ENCODE measurements around the gene ST6GAL2.

Gene ST6GAL2

GRCh38 chr2:106825161-106825560 lies 60.8 kb downstream of the ST6GAL2 start:
- Histone ChIP-seq H3K36me3 (ENCODE audit: control insufficient read depth in 2 of 2, insufficient read depth in 2 of 2, low read length in 2 of 2) (no peaks in the 10 kb centered on the region), H3K9me3 (ENCODE audit: control insufficient read depth in 2 of 2, low read length in 2 of 2) (peaks cover 0 to 4% of the 10 kb centered on the region in 2 donors), H3K9ac (ENCODE audit: low read length in 2 of 2) (no peak overlapping the region), H3K4me3 (ENCODE audit: low read length in 2 of 2) (no peak overlapping the region), H3K4me1 (ENCODE audit: control insufficient read depth, insufficient read depth, low read length) (no peaks in the 10 kb centered on the region), H3K27me3 (ENCODE audit: control insufficient read depth in 1 of 2, insufficient read depth in 2 of 2, low read length in 2 of 2) (no peaks in the 10 kb centered on the region), H3K27ac (ENCODE audit: low read length) (no peak overlapping the region)

DNA sequence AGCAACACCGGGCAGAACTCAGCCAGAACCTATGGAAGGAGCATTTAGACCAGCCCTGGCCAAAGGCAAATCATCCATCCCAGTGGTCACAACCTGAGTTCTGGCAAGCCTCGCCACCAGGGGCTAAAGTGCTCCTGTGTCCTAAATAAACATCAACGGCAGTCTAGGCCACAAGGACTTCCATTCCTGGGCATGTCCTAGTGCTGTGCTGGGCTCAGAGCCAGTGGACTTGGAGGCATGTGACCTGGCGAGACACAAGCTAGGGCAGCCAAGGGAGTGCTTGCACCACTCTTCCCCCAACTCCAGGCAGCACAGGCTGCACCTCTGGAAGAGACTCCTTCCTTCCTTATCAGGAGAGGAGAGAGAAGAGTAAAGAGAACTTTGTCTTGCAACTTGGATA lies 69.0 kb downstream of the ST6GAL2 start:
- Histone ChIP-seq H3K9ac (ENCODE audit: low read length in 2 of 2) (no peak overlapping the region), H3K4me1 (ENCODE audit: control insufficient read depth, insufficient read depth, low read length) (no peaks in the 10 kb centered on the region), H3K9me3 (ENCODE audit: control insufficient read depth in 2 of 2, low read length in 2 of 2) (no peaks in the 10 kb centered on the region), H3K4me3 (ENCODE audit: low read length in 2 of 2) (no peak overlapping the region), H3K27me3 (ENCODE audit: control insufficient read depth in 1 of 2, insufficient read depth in 2 of 2, low read length in 2 of 2) (no peaks in the 10 kb centered on the region), H3K36me3 (ENCODE audit: control insufficient read depth in 2 of 2, insufficient read depth in 2 of 2, low read length in 2 of 2) (peaks cover 0 to under 1% of the 10 kb centered on the region in 2 donors), H3K27ac (ENCODE audit: low read length) (no peak overlapping the region)

DNA sequence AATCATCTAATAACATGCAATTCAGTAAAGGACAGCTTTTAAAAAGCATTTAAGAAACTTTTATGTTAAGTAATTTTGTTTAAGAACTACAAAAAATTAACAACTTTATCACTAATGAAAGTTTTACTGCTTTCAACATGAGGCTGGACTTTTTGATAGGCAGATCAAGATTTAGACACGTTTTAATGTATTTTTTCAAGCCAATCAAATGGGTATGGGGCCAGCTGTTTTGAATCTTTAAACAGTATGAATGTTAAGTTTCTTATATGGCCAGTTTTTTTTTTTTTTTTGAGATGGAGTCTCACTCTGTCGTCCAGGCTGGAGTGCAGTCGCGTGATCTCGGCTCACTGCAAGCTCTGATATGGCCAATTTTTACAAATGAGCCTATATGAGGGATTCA lies 73.1 kb downstream of the ST6GAL2 start:
- H3K9ac ChIP-seq (ENCODE audit: low read length in 2 of 2), result no peak overlapping the region
- H3K36me3 ChIP-seq (ENCODE audit: control insufficient read depth in 2 of 2, insufficient read depth in 2 of 2, low read length in 2 of 2), result peaks cover 0 to 2% of the 10 kb centered on the region in 2 donors
- no peaks in the 10 kb centered on the region for H3K9me3 ChIP-seq (ENCODE audit: control insufficient read depth in 2 of 2, low read length in 2 of 2)
- H3K27ac ChIP-seq (ENCODE audit: low read length), result no peak overlapping the region
- no peaks in the 10 kb centered on the region for H3K4me1 ChIP-seq (ENCODE audit: control insufficient read depth, insufficient read depth, low read length)
- H3K27me3 ChIP-seq (ENCODE audit: control insufficient read depth in 1 of 2, insufficient read depth in 2 of 2, low read length in 2 of 2), result no peaks in the 10 kb centered on the region
- H3K4me3 ChIP-seq (ENCODE audit: low read length in 2 of 2), result no peak overlapping the region

DNA sequence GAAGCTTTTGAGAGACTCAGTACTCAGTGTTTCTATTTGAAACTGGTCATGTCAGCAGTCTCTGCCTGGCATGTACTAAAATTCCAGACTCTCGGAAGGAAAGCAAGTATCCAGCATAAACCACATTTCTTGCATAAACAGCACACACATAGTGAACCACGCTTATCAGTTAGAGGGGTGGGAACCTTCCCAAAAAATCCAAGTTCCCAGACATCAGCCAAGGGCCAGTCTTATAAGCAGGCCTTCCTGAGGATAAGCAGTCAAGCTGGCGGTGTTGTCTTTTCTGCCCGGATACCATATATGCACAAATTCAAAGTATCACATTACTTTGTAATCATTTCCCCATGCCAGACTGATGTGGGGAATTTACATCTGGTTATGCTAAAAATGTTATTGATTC lies 73.6 kb downstream of the ST6GAL2 start:
- Histone ChIP-seq H3K4me3 (ENCODE audit: low read length in 2 of 2) (no peak overlapping the region), H3K9me3 (ENCODE audit: control insufficient read depth in 2 of 2, low read length in 2 of 2) (no peaks in the 10 kb centered on the region), H3K27me3 (ENCODE audit: control insufficient read depth in 1 of 2, insufficient read depth in 2 of 2, low read length in 2 of 2) (no peaks in the 10 kb centered on the region), H3K36me3 (ENCODE audit: control insufficient read depth in 2 of 2, insufficient read depth in 2 of 2, low read length in 2 of 2) (peaks cover 0 to 2% of the 10 kb centered on the region in 2 donors), H3K27ac (ENCODE audit: low read length) (no peak overlapping the region), H3K9ac (ENCODE audit: low read length in 2 of 2) (no peak overlapping the region), H3K4me1 (ENCODE audit: control insufficient read depth, insufficient read depth, low read length) (no peaks in the 10 kb centered on the region)

GRCh38 chr2:106805716-106806115 lies 80.3 kb downstream of the ST6GAL2 start:
- no peak overlapping the region for H3K4me3 ChIP-seq (ENCODE audit: low read length in 2 of 2)
- no peaks in the 10 kb centered on the region for H3K9me3 ChIP-seq (ENCODE audit: control insufficient read depth in 2 of 2, low read length in 2 of 2)
- H3K27me3 ChIP-seq (ENCODE audit: control insufficient read depth in 1 of 2, insufficient read depth in 2 of 2, low read length in 2 of 2), result no peaks in the 10 kb centered on the region

DNA sequence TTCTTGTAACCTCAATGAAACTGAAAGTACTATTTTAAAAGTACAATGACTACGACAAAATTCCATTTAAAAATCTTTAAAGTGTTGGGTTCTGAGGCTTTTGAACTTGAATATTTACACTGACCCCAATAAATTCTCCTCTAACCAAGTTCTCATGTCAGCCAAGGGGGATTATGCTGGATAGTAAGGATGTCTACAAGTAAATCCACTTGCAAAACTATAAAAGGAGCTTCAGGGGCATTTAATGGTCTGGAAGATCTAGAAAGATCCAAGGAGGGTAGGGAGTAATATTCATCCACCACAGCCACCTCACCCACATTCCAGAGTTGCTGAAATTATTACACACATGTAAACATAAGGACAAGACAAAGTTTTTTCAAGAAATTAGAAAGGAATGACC lies 81.8 kb downstream of the ST6GAL2 start:
- H3K9me3 ChIP-seq (ENCODE audit: control insufficient read depth in 2 of 2, low read length in 2 of 2), result no peaks in the 10 kb centered on the region
- H3K36me3 ChIP-seq (ENCODE audit: control insufficient read depth in 2 of 2, insufficient read depth in 2 of 2, low read length in 2 of 2), result peaks cover 0 to 4% of the 10 kb centered on the region in 2 donors
- no peaks in the 10 kb centered on the region for H3K4me1 ChIP-seq (ENCODE audit: control insufficient read depth, insufficient read depth, low read length)
- no peak overlapping the region for H3K9ac ChIP-seq (ENCODE audit: low read length in 2 of 2)
- no peak overlapping the region for H3K4me3 ChIP-seq (ENCODE audit: low read length in 2 of 2)
- no peak overlapping the region for H3K27ac ChIP-seq (ENCODE audit: low read length)
- no peaks in the 10 kb centered on the region for H3K27me3 ChIP-seq (ENCODE audit: control insufficient read depth in 1 of 2, insufficient read depth in 2 of 2, low read length in 2 of 2)

More at GRCh38 chr2:106805716-106806115, 80.3 kb downstream of the ST6GAL2 start:
- Histone ChIP-seq H3K36me3 (ENCODE audit: control insufficient read depth in 2 of 2, insufficient read depth in 2 of 2, low read length in 2 of 2) (peaks cover 0 to 4% of the 10 kb centered on the region in 2 donors), H3K27ac (ENCODE audit: low read length) (no peak overlapping the region), H3K4me1 (ENCODE audit: control insufficient read depth, insufficient read depth, low read length) (no peaks in the 10 kb centered on the region), H3K9ac (ENCODE audit: low read length in 2 of 2) (no peak overlapping the region)

DNA sequence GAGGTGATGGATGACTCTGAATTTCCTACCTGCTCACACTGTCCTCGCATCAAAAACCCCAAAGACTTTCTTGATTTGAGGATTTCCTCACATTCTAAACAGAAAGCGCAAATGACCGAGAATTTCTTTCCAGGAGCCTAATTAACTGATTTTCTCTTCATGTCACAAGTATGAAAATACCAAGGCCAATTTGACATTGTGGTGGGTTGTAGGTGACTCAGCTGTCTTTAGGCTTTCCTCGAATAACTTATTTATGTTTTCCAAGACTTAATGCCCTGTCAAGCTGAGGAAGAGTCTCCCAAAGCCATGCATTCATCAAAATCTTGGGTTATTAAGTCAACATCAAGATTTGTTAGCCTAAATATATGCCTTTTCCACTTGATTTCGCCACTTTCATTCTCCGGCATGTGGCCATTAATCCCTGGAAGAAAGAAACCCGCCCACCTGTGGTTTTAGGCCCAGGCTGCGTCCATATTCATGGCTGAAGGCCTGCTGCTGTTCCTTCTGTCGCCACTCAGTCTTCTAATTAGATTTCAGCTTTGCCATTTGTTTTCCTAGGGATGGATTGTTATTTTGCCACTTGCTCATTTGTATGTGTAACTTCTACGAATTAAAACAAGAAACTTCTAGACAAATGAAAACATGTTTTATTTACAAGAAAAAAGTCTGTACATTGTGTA lies 84.9 kb downstream of the ST6GAL2 start:
- Histone ChIP-seq H3K4me3 (ENCODE audit: low read length in 2 of 2) (no peak overlapping the region), H3K27ac (ENCODE audit: low read length) (no peak overlapping the region)

DNA sequence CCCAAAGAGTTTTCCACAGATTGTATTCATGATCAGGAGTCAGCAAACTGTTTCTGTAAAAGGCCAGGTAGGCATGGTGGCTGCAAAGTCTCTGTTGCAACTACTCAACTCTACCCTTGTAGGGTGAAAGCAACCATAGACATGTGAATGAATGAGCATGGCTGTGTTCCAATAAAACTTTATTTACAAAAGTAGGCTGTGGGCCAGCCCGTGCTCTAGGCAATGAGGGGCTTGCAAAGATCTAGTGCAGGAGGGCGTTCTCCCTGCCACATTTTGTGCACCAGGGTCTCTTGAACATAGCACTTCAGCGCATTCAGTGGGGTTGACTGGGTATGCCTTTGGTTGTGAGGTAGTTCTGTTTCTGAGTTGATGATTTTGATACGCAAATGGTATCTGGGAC lies 85.8 kb downstream of the ST6GAL2 start:
- Histone ChIP-seq H3K4me3 (ENCODE audit: low read length in 2 of 2) (no peak overlapping the region), H3K4me1 (ENCODE audit: control insufficient read depth, insufficient read depth, low read length) (no peaks in the 10 kb centered on the region), H3K27ac (ENCODE audit: low read length) (no peak overlapping the region), H3K9me3 (ENCODE audit: control insufficient read depth in 2 of 2, low read length in 2 of 2) (no peaks in the 10 kb centered on the region), H3K36me3 (ENCODE audit: control insufficient read depth in 2 of 2, insufficient read depth in 2 of 2, low read length in 2 of 2) (no peaks in the 10 kb centered on the region), H3K27me3 (ENCODE audit: control insufficient read depth in 1 of 2, insufficient read depth in 2 of 2, low read length in 2 of 2) (no peaks in the 10 kb centered on the region), H3K9ac (ENCODE audit: low read length in 2 of 2) (no peak overlapping the region)

More for the DNA sequence above, 84.9 kb downstream of the ST6GAL2 start:
- Histone ChIP-seq H3K9me3 (ENCODE audit: control insufficient read depth in 2 of 2, low read length in 2 of 2) (no peaks in the 10 kb centered on the region), H3K4me1 (ENCODE audit: control insufficient read depth, insufficient read depth, low read length) (no peaks in the 10 kb centered on the region), H3K36me3 (ENCODE audit: control insufficient read depth in 2 of 2, insufficient read depth in 2 of 2, low read length in 2 of 2) (peaks cover 0 to 4% of the 10 kb centered on the region in 2 donors), H3K9ac (ENCODE audit: low read length in 2 of 2) (no peak overlapping the region), H3K27me3 (ENCODE audit: control insufficient read depth in 1 of 2, insufficient read depth in 2 of 2, low read length in 2 of 2) (no peaks in the 10 kb centered on the region)

- H3K4me1 ChIP-seq (ENCODE audit: control insufficient read depth, insufficient read depth, low read length), result no peaks in the 10 kb centered on the region
- H3K36me3 ChIP-seq (ENCODE audit: control insufficient read depth in 2 of 2, insufficient read depth in 2 of 2, low read length in 2 of 2), result no peaks in the 10 kb centered on the region
- no peak overlapping the region for H3K9ac ChIP-seq (ENCODE audit: low read length in 2 of 2)
- no peak overlapping the region for H3K4me3 ChIP-seq (ENCODE audit: low read length in 2 of 2)
- H3K9me3 ChIP-seq (ENCODE audit: control insufficient read depth in 2 of 2, low read length in 2 of 2), result no peaks in the 10 kb centered on the region
- no peaks in the 10 kb centered on the region for H3K27me3 ChIP-seq (ENCODE audit: control insufficient read depth in 1 of 2, insufficient read depth in 2 of 2, low read length in 2 of 2)
- H3K27ac ChIP-seq (ENCODE audit: low read length), result no peak overlapping the region
These were observed 87.0 kb downstream of the ST6GAL2 start for GRCh38 chr2:106798826-106799552.

GRCh38 chr2:106797494-106797893 lies 88.5 kb downstream of the ST6GAL2 start:
- Histone ChIP-seq H3K27me3 (ENCODE audit: control insufficient read depth in 1 of 2, insufficient read depth in 2 of 2, low read length in 2 of 2) (no peaks in the 10 kb centered on the region), H3K9ac (ENCODE audit: low read length in 2 of 2) (no peak overlapping the region), H3K4me3 (ENCODE audit: low read length in 2 of 2) (no peak overlapping the region), H3K27ac (ENCODE audit: low read length) (no peak overlapping the region), H3K9me3 (ENCODE audit: control insufficient read depth in 2 of 2, low read length in 2 of 2) (no peaks in the 10 kb centered on the region), H3K36me3 (ENCODE audit: control insufficient read depth in 2 of 2, insufficient read depth in 2 of 2, low read length in 2 of 2) (no peaks in the 10 kb centered on the region), H3K4me1 (ENCODE audit: control insufficient read depth, insufficient read depth, low read length) (no peaks in the 10 kb centered on the region)

- no peaks in the 10 kb centered on the region for H3K4me1 ChIP-seq (ENCODE audit: control insufficient read depth, insufficient read depth, low read length)
- H3K9me3 ChIP-seq (ENCODE audit: control insufficient read depth in 2 of 2, low read length in 2 of 2), result peaks cover 0 to 4% of the 10 kb centered on the region in 2 donors
- H3K27ac ChIP-seq (ENCODE audit: low read length), result no peak overlapping the region
- H3K9ac ChIP-seq (ENCODE audit: low read length in 2 of 2), result no peak overlapping the region
- no peaks in the 10 kb centered on the region for H3K36me3 ChIP-seq (ENCODE audit: control insufficient read depth in 2 of 2, insufficient read depth in 2 of 2, low read length in 2 of 2)
- no peak overlapping the region for H3K4me3 ChIP-seq (ENCODE audit: low read length in 2 of 2)
- H3K27me3 ChIP-seq (ENCODE audit: control insufficient read depth in 1 of 2, insufficient read depth in 2 of 2, low read length in 2 of 2), result no peaks in the 10 kb centered on the region
These were observed 93.3 kb downstream of the ST6GAL2 start for GRCh38 chr2:106792671-106793070.
